ENCODE data around the gene ARFRP1. TPM values are rescaled to one million over a fixed set of nuclear protein-coding genes. Genes with fewer than 3 reads are reported as not detected.

Gene ARFRP1
- total RNA-seq, 1 donor, result 25.7 TPM

GRCh38 chr20:63738687-63739129 lies 30.9 kb upstream of the ARFRP1 start:
- DNase-seq (ENCODE audit: low read depth), result no peak
- TF ChIP-seq CTCF (IDR thresholded peaks at IDR 0.05; ENCODE audit: insufficient read depth, low read length), result no peak
- no peak overlapping the region for H3K4me3 ChIP-seq (ENCODE audit: low read depth, low read length)

- H3K4me3 ChIP-seq (ENCODE audit: low read depth, low read length), result no peak overlapping the region
- no peak for DNase-seq (ENCODE audit: low read depth)
- TF ChIP-seq CTCF (IDR thresholded peaks at IDR 0.05; ENCODE audit: insufficient read depth, low read length), result no peak
Measured at GRCh38 chr20:63737945-63738686, 30.3 kb upstream of the ARFRP1 start.

- H3K4me3 ChIP-seq (ENCODE audit: low read depth, low read length), result no peak overlapping the region
- DNase-seq (ENCODE audit: low read depth), result no peak
- no peak for TF ChIP-seq CTCF (IDR thresholded peaks at IDR 0.05; ENCODE audit: insufficient read depth, low read length)
Measured at GRCh38 chr20:63737695-63737944, 29.8 kb upstream of the ARFRP1 start.

- no peak for DNase-seq (ENCODE audit: low read depth)
- no peak for TF ChIP-seq CTCF (IDR thresholded peaks at IDR 0.05; ENCODE audit: insufficient read depth, low read length)
- no peak overlapping the region for H3K4me3 ChIP-seq (ENCODE audit: low read depth, low read length)
Measured at GRCh38 chr20:63736893-63737694, 29.3 kb upstream of the ARFRP1 start.

- no peak for TF ChIP-seq CTCF (IDR thresholded peaks at IDR 0.05; ENCODE audit: insufficient read depth, low read length)
- no peak within 1 kb of the TSS for H3K4me3 ChIP-seq (ENCODE audit: low read depth, low read length)
- DNase-seq (ENCODE audit: low read depth), result no peak
Measured at GRCh38 chr20:63735859-63736718, 28.3 kb upstream of the ARFRP1 start, which contains the start of gene LIME1. Gene LIME1 (plus strand): TSS chr20:63736664. CDS start chr20:63737550, 886 bp downstream.

- no peak for DNase-seq (ENCODE audit: low read depth)
- TF ChIP-seq CTCF (IDR thresholded peaks at IDR 0.05; ENCODE audit: insufficient read depth, low read length), result no peak
- H3K4me3 ChIP-seq (ENCODE audit: low read depth, low read length), result no peak overlapping the region
Measured at GRCh38 chr20:63734946-63735858, 27.4 kb upstream of the ARFRP1 start.
